GM19193 (cell line): ENCODE results near the gene LEFTY2.

Source experiments
- POLR2A ChIP-seq: IDR thresholded peaks from 4 replicates; pipeline ENCODE4 v1.6.1; 2011; ENCODE audit not compliant: insufficient read depth, insufficient read length; ENCODE audit errors: extremely low read depth

Gene LEFTY2

DNA sequence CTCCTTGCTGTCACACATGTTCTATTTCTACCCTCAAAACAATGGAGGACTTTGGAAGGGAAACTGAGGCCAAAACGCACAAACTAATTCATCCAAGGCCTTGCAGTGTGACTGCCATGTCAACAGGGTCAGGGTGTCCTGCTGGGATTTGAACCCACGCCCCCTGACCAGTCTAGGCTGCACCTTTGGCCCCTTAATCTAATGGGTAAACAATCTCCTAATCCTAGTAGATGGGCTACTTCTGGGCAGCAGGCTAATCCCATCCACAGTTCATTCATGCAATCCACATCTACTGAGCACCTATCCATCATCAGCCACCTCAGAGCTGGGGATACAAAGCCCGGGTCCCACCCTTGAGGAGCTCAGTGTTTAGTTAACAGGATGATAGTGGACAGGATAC is 17.0 kb upstream of the LEFTY2 start:
- TF ChIP-seq POLR2A: no peak

DNA sequence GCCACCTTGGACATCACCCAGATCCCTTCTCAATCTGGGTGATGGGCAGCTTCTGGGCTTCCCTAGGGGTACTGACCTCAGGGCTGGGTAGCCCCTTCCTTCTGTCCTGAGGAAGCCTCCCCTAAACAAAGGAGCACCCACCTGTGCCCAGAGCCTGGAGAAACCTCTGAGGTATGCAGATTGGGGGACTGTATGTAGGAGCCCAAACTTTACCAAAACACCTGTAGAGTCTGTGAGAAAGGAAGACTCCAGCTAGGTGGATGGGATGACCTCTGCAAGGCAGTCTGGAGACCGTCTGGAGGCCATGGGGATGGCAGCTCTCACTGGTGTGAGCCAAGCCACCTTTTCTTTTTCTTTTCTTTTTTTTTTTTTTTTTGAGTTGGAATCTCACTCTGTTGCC is 13.7 kb upstream of the LEFTY2 start:
- no peak for TF ChIP-seq POLR2A

DNA sequence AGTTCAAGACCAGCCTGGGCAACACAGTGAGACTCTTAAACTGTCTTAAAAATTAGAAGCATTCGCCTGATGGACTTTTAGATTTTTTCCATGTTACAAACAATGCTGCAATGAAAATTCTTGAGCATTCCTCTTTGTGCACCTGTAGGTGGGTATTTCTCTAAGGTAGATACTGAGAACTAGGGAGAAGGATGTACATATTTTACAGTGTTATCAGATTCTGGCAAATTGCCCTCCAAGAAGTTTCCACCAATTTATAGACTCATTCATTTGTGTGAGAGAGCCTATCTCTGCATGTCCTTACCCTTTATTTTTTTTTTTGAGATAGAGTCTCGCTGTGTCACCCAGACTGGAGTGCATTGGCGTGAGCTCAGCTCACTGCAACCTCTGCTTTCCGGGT is 12.3 kb upstream of the LEFTY2 start:
- no peak for TF ChIP-seq POLR2A

DNA sequence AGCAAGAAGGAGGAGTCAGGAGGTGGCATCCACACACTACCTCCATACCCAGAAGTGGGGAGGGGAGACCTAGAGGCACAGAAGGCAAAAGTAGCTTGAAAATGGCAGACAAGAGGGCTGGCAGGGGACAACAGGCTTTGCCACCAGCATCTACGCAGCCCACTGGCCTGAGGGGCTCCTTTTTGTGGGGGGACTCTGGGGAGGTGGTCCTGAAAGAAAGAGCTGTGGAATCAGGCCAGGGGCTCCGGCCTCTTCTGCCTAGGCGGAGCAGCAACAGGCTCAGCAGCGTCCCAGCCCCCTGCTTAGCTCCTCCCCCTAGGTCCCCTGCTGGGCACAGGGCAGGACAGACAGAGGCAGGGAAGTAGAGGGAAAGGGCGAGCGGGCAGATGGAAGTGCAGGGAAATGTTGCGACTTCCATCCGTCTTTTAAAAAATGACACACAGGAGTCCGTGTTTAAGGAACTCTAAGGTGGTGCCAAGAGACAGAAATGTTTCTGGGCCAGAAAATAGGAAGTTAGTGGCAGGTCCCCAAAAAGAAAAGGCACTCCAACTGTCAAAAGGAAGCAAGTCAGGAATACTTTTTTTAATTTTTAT is 10.0 kb upstream of the LEFTY2 start:
- no peak for TF ChIP-seq POLR2A

DNA sequence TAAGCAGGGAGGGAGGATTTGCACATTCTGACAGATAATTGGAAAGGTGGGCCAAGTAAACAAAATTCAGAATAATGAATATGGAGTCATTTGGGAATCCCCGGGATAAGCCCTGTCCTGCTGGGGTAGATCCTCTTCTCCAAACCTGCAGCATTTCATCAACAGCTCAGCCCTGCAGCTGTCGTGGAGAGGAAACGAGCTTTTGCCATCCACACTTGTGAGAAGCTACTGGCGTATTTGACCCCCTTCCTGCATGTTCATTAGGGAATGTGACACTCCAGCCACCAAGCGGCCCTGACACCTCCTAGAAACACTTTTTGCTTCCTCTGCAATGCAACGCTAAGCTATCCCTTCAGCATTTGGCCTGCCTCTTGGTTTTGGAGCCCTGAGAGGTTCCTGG is 8.0 kb upstream of the LEFTY2 start:
- no peak for TF ChIP-seq POLR2A

DNA sequence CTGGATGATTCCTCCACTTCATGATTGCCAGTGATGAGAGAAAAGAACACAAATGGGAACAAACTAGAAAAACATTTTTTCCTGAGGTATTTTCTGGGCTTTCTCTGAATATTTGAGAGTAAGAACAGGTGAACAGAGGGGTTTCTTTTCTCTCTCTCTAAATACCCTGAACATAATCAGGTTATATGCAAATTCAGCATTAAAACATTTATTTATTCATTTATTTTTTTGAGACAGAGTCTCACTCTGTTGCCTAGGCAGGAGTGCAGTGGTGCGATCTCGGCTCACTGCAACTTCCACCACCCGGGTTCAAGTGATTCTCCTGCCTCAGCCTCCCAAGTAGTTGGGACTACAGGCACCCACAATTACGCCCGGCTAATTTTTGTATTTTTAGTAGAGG is 5.8 kb upstream of the LEFTY2 start:
- no peak for TF ChIP-seq POLR2A

DNA sequence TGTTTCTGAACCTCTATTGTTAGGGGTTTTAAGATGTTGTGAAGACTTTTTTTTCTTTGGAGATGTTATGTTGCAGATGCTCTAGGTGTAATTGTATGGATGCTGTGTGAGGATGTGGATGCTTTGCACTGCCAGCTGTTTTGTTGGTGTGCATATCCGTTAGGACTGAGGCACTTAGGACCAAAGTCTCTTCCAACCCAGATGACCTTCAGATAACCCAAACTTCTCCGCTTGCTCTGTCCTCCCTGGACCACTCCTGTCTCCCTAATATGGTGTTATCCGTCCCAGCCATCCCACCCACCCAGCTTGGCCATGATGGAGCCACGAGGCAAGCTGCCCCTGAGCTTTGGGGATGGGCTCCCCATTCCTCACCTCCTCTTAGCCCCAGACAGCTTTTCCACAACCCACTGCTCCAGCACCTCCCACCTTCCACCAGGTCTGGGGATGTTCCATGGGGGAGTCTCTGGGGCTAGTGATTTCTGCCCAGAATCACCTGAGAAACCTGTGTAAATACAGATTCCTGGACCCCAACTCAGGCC is 5.1 kb upstream of the LEFTY2 start:
- no peak for TF ChIP-seq POLR2A

DNA sequence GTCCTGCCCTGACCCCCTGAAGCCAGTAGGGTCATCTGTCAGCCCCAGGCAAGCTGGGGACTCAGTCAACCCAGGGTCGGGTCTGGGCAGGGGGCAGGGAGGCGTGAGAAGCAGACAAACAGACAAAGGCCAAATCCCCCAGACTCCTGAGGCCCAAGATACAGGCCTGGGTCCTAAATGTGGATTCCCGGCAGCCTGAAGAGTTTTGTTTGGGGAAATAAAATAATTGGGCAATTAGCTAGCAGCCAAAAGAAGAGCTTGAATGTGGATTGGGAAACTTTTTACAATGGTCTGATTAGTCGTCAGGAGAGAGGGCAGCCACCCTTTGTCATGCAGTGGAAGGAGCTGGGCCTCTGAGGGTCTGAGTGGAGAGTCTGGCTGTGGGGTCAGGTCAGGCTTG is 4.5 kb upstream of the LEFTY2 start:
- no peak for TF ChIP-seq POLR2A

DNA sequence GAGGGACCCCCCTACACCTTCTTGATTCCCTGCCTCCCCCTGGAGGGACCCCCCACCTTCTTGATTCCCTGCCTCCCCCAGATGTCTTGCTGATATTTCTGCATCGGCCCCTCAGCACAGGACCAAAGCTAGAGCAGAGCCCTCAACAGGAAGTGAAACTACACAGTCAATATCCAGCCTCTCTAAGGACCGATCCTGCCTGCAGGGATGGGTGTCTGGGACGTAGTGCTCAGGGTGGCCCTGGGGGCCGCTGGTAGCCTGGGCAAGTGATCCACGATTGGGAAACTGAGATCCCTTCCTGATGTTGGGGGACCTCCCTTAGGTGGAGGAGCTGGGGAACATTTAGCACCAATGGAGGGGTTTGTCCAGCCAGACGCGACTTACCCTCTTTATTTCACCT is 3.9 kb upstream of the LEFTY2 start:
- no peak for TF ChIP-seq POLR2A

DNA sequence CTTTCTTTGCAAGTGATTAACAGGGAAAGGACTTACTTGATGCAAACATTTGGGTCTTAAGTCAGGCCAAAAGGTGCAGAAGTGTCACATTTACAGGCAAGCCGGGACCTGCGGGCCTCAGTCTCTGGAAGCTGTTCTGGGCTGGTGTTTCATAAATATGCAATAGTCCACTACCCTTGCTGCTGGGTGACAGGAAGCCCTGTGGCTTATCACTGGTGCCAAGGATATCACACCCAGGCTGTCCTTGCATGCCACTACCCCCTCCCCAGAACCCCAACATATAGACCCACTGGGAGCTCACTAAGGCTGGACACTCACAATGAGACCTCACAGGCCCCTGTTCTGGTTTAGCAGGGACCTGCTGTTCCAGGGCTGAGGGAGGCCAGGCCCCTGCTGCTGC is 3.4 kb upstream of the LEFTY2 start:
- TF ChIP-seq POLR2A: no peak

DNA sequence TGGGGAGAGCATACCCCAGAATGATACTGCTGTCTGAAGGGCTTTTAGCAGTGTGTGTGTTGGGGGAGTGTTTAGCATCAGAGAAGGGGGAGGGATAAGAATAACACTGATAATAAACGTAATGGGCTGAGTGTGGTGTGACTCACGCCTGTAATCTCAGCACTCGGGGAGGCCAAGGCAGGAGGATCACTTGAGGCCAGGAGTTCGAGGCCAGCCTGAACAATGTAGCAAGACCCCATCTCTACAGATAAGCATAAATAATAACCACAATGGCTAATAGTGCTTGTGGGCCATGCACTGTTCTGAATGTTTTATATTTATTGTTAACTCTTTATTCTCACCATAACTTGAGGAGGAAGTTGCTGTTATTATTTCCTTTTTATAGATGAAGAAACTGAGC is 2.6 kb upstream of the LEFTY2 start:
- TF ChIP-seq POLR2A: no peak

DNA sequence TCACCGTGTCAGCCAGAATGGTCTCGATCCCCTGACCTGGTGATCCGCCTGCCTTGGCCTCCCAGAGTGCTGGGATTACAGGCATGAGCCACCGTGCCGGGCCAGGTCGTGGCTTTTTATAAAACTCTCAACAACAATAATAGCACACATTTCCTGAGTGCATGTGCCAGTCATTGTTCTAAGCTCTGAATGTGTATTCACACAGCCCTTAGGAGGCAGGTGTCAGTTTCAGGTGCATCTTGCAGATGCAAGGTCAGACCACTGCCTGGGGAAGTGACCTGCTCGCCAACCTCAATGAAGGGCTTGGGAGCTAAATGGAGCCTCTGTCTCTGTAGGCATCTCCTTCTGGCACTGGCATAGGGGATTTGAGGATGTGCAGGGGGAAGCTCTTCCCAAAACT is 1.6 kb upstream of the LEFTY2 start:
- no peak for TF ChIP-seq POLR2A

DNA sequence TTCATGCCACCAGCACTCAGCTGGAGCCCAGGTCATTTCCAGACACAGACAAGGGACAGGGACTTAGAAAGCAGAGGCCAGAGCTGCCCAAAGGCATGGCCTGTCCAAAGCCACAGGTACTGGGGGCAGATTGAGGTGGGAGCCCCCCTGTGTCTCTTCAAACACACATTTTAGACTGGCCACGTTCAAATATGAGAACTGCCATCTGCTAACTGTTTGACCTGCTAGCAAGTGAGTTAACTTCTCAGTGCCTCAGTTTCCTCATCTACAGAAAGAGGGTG is 862 bp upstream of the LEFTY2 start:
- no peak for TF ChIP-seq POLR2A

DNA sequence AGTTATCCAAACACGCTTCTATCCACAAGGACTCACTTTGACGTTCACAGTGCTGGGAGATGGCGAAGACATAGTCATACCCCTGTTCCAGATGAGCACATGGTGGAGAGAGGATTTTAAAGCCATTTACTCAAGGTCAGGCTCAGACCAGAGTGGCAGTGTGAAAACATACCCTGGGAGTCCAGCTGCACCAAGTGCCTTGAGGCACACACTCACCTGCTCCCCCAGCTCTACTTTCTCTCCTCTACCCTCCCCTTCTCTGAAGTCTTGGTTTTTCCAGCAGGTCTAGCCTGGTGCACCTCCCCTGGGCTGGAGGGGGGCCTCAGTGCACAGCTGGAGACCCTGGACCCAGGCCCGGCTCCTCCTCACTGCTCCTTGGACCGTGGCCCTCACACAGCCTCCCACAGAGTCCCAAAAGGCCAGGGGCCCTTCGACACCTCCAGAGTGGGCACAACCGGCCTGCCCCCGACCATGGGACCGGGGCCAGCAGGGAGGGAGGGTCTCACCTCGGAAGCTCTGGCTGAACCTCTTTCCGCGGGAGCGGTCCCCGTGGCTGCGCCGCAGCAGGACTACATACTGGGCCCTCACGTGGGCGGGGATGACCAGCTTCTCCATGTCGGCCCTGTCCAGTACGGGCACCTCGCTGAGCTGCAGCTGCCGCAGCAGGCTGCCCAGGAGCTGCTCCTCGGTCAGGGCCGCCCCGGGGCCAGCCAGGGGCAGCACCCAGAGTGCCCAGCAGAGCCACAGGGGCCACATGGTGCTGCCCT is 452 bp downstream of the LEFTY2 start:
- TF ChIP-seq POLR2A: no peak

DNA sequence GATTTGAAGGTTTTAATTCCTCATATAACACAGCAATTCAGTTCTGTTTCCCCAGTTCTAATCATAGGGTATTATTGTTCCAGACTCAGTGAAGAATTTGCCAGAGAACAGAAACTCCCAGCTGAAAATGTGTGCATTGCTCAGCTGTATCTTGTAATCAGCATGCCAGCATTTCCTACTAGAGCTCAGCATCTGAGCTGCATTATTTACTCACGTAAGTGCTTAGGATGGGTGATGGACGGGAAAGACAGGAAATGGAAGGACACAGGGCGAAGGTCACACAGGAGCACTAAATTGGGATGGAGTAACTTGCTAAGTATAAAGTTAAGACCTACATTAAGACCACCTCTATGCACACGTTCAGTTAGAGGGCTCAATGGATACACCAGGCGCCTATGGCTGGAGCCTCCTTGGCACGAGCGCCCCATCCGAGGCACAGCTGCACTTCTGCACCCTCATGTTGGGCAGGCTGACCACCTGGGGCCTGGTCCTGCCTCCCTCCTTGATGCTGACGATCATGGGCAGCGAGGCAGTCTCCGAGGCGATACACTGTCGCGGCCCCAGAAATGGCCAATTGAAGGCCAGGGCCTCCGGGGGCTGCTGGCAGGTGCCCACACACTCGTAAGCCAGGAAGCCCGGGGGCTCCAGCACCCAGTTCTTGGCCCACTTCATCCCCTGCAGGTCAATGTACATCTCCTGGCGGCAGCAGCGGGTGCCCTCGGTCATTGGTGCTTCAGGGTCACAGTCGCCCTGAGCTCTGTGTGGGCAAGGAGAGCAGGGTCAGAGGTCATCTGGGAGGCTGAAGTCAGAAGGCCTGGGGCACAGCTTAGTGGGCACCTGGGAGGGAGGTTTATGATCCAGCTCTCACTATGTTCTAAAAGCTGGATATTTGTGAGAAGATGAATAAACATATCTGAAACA is 3.7 kb downstream of the LEFTY2 start:
- TF ChIP-seq POLR2A: no peak

DNA sequence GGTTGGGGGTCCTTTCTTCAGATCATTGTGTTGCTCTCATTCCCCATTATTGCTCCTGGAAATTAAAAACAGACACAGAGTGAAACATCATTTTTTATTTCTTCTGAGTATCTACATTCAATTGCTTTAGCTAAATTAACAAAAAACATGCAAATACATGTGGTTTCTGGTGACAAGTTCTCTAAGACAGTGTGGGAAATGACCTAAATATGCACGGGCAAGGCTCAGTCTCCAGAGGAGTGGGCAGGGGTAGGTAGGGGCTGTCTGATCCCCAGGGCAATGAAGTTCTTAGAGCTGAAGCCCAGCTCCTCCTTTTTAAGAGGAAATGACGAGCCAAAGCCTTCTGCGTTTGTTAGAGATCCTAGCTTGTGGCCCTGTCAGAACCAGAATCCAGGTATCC is 4.5 kb downstream of the LEFTY2 start:
- TF ChIP-seq POLR2A: no peak

DNA sequence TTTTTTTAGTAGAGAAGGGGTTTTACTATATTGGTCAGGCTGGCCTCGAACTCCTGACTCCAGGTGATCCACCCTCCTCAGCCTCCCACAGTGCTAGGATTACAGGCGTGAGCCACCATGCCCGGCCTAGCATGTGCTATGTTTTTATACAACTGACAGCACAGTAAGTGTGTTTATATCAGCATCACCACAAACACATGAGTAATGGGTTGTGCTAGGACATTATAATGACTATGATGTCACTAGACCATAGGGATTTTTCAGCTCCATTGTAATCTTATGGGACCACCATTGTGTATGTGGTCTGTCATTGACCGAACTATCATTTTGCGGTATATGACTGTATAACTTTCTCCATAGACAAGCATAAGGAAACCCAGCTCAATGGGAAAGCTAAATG is 6.3 kb downstream of the LEFTY2 start:
- TF ChIP-seq POLR2A: no peak

DNA sequence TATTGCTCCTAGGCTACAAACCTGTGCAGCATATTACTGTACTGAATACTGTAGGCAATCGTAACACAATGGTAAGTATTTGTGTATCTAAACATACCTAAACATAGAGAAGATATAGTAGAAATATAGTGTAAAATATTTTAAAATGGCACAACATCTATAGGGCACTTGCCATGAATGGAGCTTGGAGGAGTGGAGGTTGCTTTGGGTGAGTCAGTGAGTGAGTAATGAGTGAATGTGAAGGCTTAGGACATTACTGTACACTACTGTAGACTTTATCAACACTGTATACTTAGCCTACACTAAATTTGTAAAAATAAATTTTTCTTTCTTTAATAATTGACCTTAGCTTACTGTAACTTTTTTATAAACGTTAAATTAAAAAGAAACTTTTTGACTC is 7.9 kb downstream of the LEFTY2 start:
- no peak for TF ChIP-seq POLR2A
